GM13976 (cell line): ENCODE results near the gene UQCR11.

Experiments
- DNase-seq: peaks from one replicate; pipeline ENCODE4 v3.0.0; 2012; ENCODE audit warnings: low spot score
- in situ Hi-C: fragments of 300-500 bp; cut with MboI; formaldehyde crosslinking; loops from one replicate; pipeline ENCODE4 v1.12.0; 2022; ENCODE audit warnings: low sequenced_read_pairs, mixed read lengths, inconsistent platforms; ENCODE audit not compliant: unreplicated experiment
- TF ChIP-seq, protein P1 (sequence below): IDR thresholded peaks from 2 replicates; pipeline ENCODE4 v1.5.1; 2012; ENCODE audit warnings: borderline replicate concordance, mild to moderate bottlenecking; ENCODE audit not compliant: insufficient read depth; ENCODE audit errors: extremely low read depth, missing control alignments, control extremely low read depth

The UQCR11 gene

GRCh38 chr19:1629256-1629808 lies 24.1 kb upstream of the UQCR11 start:
- in situ Hi-C loops: no loop called here
- no peak for DNase-seq
- TF ChIP-seq, protein P1, sequence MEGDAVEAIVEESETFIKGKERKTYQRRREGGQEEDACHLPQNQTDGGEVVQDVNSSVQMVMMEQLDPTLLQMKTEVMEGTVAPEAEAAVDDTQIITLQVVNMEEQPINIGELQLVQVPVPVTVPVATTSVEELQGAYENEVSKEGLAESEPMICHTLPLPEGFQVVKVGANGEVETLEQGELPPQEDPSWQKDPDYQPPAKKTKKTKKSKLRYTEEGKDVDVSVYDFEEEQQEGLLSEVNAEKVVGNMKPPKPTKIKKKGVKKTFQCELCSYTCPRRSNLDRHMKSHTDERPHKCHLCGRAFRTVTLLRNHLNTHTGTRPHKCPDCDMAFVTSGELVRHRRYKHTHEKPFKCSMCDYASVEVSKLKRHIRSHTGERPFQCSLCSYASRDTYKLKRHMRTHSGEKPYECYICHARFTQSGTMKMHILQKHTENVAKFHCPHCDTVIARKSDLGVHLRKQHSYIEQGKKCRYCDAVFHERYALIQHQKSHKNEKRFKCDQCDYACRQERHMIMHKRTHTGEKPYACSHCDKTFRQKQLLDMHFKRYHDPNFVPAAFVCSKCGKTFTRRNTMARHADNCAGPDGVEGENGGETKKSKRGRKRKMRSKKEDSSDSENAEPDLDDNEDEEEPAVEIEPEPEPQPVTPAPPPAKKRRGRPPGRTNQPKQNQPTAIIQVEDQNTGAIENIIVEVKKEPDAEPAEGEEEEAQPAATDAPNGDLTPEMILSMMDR: no peak

DNA sequence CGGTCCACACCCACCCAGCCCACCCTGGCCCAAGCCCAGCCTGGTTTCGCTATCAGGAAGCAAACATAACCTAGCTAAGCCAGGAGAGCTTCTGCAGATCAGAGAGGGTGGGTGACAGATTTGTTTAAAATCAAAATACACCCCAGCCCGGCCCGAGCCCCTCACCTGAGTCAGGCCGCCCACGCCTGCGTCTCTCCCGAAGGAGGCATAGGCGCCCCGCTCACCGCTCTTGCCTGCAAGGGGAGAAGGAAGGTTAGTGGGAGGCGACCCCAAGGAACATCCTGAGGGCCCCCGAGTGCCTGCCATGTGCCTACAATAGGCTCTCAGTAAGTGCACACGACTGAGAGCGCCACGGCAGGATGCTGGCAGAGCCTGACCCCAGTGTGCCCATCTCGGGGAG lies 21.9 kb upstream of the UQCR11 start:
- no peak for DNase-seq
- TF ChIP-seq, protein P1: no peak
- in situ Hi-C loops: no loop called here

DNA sequence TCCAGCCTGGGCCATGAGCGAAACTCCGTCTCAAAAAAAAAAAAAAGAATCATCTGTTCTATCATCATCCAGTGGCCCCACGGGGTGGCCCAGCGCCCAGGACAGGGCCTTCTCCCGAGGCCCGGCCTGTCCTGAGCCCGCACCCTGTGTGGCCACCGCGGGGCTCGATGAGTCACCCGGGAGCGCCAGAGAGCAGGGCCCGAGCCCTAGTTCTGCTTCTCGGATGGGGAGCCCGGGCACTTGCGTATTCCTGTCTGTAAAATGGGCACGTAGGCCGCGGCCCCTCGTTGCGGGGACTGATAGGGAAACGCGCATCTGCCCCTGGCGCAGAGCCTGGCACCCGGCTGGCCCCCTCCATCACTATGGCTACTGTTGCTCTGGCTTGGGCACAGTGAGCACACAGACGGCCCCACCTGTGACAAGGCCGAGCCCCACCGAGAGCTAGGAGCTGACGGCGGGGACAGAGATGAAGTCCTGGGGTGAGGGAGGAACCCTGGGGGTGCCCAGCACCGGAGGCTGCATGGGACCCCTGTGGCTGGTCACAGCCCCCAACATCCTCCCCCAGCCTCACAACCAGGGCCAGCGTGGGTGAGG lies 21.3 kb upstream of the UQCR11 start:
- in situ Hi-C loops: no loop called here

DNA sequence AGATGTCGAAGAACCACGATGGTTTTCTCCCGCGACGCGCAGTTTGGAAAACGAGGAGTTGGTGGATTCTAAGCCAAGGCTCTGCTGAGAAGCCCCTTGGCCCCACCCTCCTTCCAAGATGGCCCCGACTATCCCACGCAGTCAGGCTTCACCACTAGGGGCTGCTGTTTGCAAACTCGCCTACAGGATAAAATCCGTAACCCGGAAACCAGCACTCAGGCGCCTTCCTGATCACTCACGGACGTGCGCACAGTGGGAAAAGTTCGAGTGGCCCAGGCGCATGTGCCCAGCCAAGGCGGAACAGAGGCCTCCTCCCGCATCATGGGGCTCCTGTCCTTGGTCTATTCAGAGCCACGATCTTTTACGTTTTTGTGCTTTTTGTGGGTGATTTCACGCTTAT lies 19.2 kb upstream of the UQCR11 start:
- TF ChIP-seq, protein P1: peak; percentile 73
- peak; percentile 77 for DNase-seq
- in situ Hi-C loops: no loop called here

More for the DNA sequence above, 21.3 kb upstream of the UQCR11 start:
- no peak for DNase-seq
- TF ChIP-seq, protein P1: no peak

DNA sequence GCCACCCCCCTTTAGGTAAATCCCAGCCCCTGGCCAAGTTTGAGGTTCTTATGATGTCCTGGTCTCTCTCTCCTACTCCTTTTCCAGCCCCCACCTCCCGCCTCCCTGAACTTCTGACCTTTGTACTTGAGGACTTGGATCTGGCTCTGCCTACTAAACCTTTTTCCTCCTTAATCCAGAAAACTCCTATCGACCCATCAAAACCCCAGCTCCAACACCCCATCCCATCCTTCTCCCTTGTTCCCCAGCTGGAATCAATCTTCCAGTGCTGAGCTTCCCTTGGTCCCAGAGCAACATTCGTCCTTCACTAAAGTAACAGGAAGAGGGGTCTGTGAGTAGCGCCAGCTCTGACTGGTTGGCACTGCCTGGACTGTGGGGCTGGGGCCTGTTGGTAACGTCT lies 17.3 kb upstream of the UQCR11 start:
- TF ChIP-seq, protein P1: no peak
- no peak for DNase-seq
- in situ Hi-C loops: no loop called here

GRCh38 chr19:1622007-1622406 lies 16.7 kb upstream of the UQCR11 start:
- DNase-seq: no peak
- TF ChIP-seq, protein P1: no peak
- in situ Hi-C loops: no loop called here
